SK-N-SH (cell line): Measurements from ENCODE around the gene RP2. TPM values are rescaled to one million over a fixed set of nuclear protein-coding genes. Genes with fewer than 3 reads are reported as not detected.

ENCODE experiments used
- CTCF ChIA-PET: fragments of 300-600, 350-600 bp; formaldehyde crosslinking; extraction: SDS; loops from one replicate; lab custom pipeline; 2021; lab: Yijun Ruan, JAX
- POLR2A ChIA-PET: fragments of 350-600 bp; sonication (Branson Sonifier 250); formaldehyde crosslinking; extraction: SDS; loops from one replicate; lab custom pipeline; 2020; ENCODE audit warnings: antibody characterized with exemption, inconsistent platforms; lab: Yijun Ruan, JAX
- DNase-seq: peaks from one replicate; pipeline ENCODE4 v3.0.0; 2012
- H2AFZ ChIP-seq: fragments of 200-600 bp; sonication (generic); 2 replicates; pipeline ENCODE4 v1.8.1; 2016; ENCODE audit warnings: antibody characterized with exemption, mild to moderate bottlenecking, low read depth
- H3F3A ChIP-seq: fragments of 200-600 bp; sonication (generic); replicated peaks from 2 replicates; pipeline ENCODE3; 2016; ENCODE audit warnings: antibody characterized with exemption, mild to moderate bottlenecking; ENCODE audit not compliant: insufficient read depth
- H3K27ac ChIP-seq, 2 experiments: fragments of 200-500 bp in 1 of 2; fragments of 200-600 bp in 1 of 2; sonication (Bioruptor generic) in 1 of 2; sonication (generic), shearing (Covaris generic) in 1 of 2; 2 replicates each; pipeline versions ENCODE4 v1.5.1 to v1.6.1; 2014 to 2016; ENCODE audit warnings: low read depth in 2 of 2, inconsistent platforms in 1 of 2, low read length in 1 of 2, mild to moderate bottlenecking in 1 of 2, mixed read lengths in 1 of 2
- H3K27me3 ChIP-seq: fragments of 200-600 bp; sonication (generic), shearing (Covaris generic); 2 replicates; pipeline ENCODE4 v1.6.1; 2016; ENCODE audit warnings: mixed run types; ENCODE audit not compliant: insufficient read depth
- H3K36me3 ChIP-seq, 2 experiments: fragments of 200-500 bp in 1 of 2; fragments of 200-600 bp in 1 of 2; sonication (Bioruptor generic) in 1 of 2; sonication (generic) in 1 of 2; replicated peaks in 1 of 2; 2 replicates each; pipeline versions ENCODE3 to v1.5.1; 2014 to 2016; ENCODE audit warnings: low read length in 1 of 2, mild to moderate bottlenecking in 1 of 2; ENCODE audit not compliant: insufficient read depth in 2 of 2, control insufficient read depth in 1 of 2
- H3K4me1 ChIP-seq, 2 experiments: fragments of 200-500 bp in 1 of 2; fragments of 200-600 bp in 1 of 2; sonication (Bioruptor generic) in 1 of 2; sonication (generic), shearing (Covaris generic) in 1 of 2; 2 replicates each; pipeline versions ENCODE4 v1.5.1 to v1.6.1; 2014 to 2016; ENCODE audit warnings: low read depth in 1 of 2, low read length in 1 of 2, mixed run types in 1 of 2; ENCODE audit not compliant: insufficient read depth in 2 of 2, control insufficient read depth in 1 of 2
- H3K4me2 ChIP-seq: fragments of 200-600 bp; sonication (generic), shearing (Covaris generic); 2 replicates; pipeline ENCODE4 v1.6.1; 2017; ENCODE audit warnings: mixed run types
- H3K4me3 ChIP-seq, 2 experiments: fragments of 200-500 bp in 1 of 2; fragments of 200-600 bp in 1 of 2; sonication (Bioruptor generic) in 1 of 2; sonication (generic), shearing (Covaris generic) in 1 of 2; 2 replicates each; pipeline versions ENCODE4 v1.5.1 to v1.8.1; 2014 to 2016; ENCODE audit warnings: low read depth in 2 of 2, inconsistent platforms in 1 of 2, low read length in 1 of 2, mild to moderate bottlenecking in 1 of 2, mixed read lengths in 1 of 2, moderate library complexity in 1 of 2
- H3K79me2 ChIP-seq: fragments of 200-600 bp; sonication (generic); 2 replicates; pipeline ENCODE4 v1.8.1; 2017; ENCODE audit warnings: mild to moderate bottlenecking; ENCODE audit not compliant: insufficient read depth
- H3K9ac ChIP-seq: fragments of 200-600 bp; sonication (generic); 2 replicates; pipeline ENCODE4 v1.6.1; 2017; ENCODE audit warnings: mixed run types
- H3K9me2 ChIP-seq: fragments of 200-600 bp; sonication (generic); 2 replicates; pipeline ENCODE4 v1.6.1; 2017; ENCODE audit warnings: mixed run types
- H3K9me3 ChIP-seq: fragments of 200-600 bp; sonication (generic); 2 replicates; pipeline ENCODE4 v1.6.1; 2017; ENCODE audit warnings: mixed run types, mild to moderate bottlenecking, moderate library complexity
- H4K20me1 ChIP-seq: fragments of 200-600 bp; sonication (generic); 2 replicates; pipeline ENCODE4 v1.6.1; 2017; ENCODE audit warnings: mild to moderate bottlenecking, mixed run types; ENCODE audit not compliant: insufficient read depth
- EP300 ChIP-seq, 2 experiments: IDR thresholded peaks; 2 replicates each; pipeline versions ENCODE4 v1.4.0 to v1.6.1; 2012; ENCODE audit warnings: borderline replicate concordance in 1 of 2, low read depth in 1 of 2, low read length in 1 of 2
- FOXJ3 ChIP-seq: sonication (generic); formaldehyde crosslinking; IDR thresholded peaks from 2 replicates; pipeline ENCODE4 v1.5.1; 2020; ENCODE audit warnings: mild to moderate bottlenecking, missing genetic modification reagents
- FOXM1 ChIP-seq: IDR thresholded peaks from 2 replicates; pipeline ENCODE4 v1.4.0; 2012; ENCODE audit warnings: low read depth, mild to moderate bottlenecking
- GATA2 ChIP-seq: sonication (generic); formaldehyde crosslinking; IDR thresholded peaks from 2 replicates; pipeline ENCODE4 v1.5.0; 2020; ENCODE audit warnings: mild to moderate bottlenecking, missing genetic modification reagents
- JUND ChIP-seq: IDR thresholded peaks from 2 replicates; pipeline ENCODE4 v1.4.0; 2012
- POLR2AphosphoS5 ChIP-seq: IDR thresholded peaks from 2 replicates; pipeline ENCODE4 v1.6.1; 2012; ENCODE audit warnings: low read depth, low read length
- SIN3A ChIP-seq: IDR thresholded peaks from 2 replicates; pipeline ENCODE4 v1.6.1; 2012; ENCODE audit warnings: low read depth, mild to moderate bottlenecking, low read length, moderate library complexity, borderline replicate concordance
- TCF12 ChIP-seq: IDR thresholded peaks from 2 replicates; pipeline ENCODE4 v1.4.0; 2012
- TEAD4 ChIP-seq: IDR thresholded peaks from 2 replicates; pipeline ENCODE4 v1.4.0; 2012; ENCODE audit warnings: mild to moderate bottlenecking, borderline replicate concordance; ENCODE audit not compliant: insufficient read depth
- WGBS: methylation state at CpG from one replicate; pipeline ENCODE4 v1.1.6; 2017; ENCODE audit warnings: low lambda C conversion rate; 5-methylcytosine and 5-hydroxymethylcytosine counted together
- polyA plus RNA-seq, 3 experiments: library from polyadenylated mRNA; depleted of rRNA; stranded (reverse); fragments of >200 nt; gene quantifications; 2 replicates each; pipeline ENCODE4 v1.2.3, GENCODE V29; 2012
- TF ChIP-seq, protein P1 (sequence below): IDR thresholded peaks from 2 replicates; pipeline ENCODE4 v1.4.0; 2012; ENCODE audit warnings: low read depth, borderline replicate concordance
- TF ChIP-seq, protein P2 (sequence below): fragments of 150-350 bp; IDR thresholded peaks from 2 replicates; pipeline ENCODE4 v1.6.1; 2016; ENCODE audit warnings: mild to moderate bottlenecking, low read depth, low read length
- TF ChIP-seq, protein P3 (sequence below): fragments of 200-600 bp; sonication (generic); IDR thresholded peaks from 2 replicates; pipeline ENCODE4 v1.6.1; 2017; ENCODE audit warnings: antibody characterized with exemption, mild to moderate bottlenecking, moderate library complexity

RP2 gene
- polyA plus RNA-seq, 1 of the 3 experiments (the other 2 are of a cell fraction), result 4.5 TPM

DNA sequence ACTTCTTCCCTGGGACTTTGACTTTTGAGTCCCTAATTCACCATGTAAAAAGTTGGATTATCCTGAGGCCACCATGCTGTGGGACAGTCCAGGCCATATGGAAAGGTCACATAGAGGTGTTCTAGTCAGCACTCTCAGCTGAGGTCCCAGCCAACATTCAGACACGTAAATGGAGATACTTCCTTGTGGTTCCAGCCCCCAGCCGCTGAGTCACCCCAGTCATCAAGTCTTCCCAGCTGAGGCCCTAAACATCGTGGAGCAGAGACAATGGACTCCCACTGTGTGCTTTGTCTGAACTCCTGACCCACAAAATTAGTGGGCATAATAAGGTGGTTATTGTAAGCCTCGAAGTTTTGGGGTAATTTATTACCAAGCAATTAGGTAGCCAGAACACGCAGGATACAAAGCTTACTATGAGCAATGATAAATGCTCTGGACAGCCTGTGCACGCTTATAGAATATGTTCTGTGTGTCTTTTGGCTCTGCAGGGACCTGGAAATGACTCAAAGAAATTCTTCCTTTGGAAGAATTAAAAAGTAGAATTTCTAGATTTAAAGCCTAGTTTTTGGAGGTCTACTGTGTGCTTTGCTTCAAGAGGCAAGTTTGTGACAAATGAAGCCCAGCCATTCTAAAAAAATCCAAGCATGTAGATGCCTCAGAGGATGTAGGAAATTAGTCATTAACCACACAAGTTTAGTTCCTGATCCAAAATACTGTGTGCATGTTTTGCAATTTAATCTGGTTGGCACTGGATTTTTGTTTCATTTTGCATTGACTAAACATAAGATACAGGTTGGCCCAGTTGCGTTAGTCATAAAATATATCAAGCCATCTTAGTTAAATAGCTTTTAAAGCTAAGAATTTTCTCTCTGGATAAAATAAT lies 44.7 kb upstream of the RP2 start (continued):
- 0 out of 2 replicates have a peak, but pooled peaks have one; percentile 15 for TF ChIP-seq FOXM1
- TF ChIP-seq, protein P1, sequence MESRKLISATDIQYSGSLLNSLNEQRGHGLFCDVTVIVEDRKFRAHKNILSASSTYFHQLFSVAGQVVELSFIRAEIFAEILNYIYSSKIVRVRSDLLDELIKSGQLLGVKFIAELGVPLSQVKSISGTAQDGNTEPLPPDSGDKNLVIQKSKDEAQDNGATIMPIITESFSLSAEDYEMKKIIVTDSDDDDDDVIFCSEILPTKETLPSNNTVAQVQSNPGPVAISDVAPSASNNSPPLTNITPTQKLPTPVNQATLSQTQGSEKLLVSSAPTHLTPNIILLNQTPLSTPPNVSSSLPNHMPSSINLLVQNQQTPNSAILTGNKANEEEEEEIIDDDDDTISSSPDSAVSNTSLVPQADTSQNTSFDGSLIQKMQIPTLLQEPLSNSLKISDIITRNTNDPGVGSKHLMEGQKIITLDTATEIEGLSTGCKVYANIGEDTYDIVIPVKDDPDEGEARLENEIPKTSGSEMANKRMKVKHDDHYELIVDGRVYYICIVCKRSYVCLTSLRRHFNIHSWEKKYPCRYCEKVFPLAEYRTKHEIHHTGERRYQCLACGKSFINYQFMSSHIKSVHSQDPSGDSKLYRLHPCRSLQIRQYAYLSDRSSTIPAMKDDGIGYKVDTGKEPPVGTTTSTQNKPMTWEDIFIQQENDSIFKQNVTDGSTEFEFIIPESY, result no peak; the same call in 1 of the 2 replicates
- TF ChIP-seq TEAD4, result peak; percentile 68; the same call in 1 of the 2 replicates
- TF ChIP-seq JUND, result peak; percentile 80
- TF ChIP-seq TCF12, result peak; percentile 83
- TF ChIP-seq, protein P2, sequence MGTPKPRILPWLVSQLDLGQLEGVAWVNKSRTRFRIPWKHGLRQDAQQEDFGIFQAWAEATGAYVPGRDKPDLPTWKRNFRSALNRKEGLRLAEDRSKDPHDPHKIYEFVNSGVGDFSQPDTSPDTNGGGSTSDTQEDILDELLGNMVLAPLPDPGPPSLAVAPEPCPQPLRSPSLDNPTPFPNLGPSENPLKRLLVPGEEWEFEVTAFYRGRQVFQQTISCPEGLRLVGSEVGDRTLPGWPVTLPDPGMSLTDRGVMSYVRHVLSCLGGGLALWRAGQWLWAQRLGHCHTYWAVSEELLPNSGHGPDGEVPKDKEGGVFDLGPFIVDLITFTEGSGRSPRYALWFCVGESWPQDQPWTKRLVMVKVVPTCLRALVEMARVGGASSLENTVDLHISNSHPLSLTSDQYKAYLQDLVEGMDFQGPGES, result no peak
- TF ChIP-seq POLR2AphosphoS5, result peak; percentile 52; the same call in 1 of the 2 replicates

DNA sequence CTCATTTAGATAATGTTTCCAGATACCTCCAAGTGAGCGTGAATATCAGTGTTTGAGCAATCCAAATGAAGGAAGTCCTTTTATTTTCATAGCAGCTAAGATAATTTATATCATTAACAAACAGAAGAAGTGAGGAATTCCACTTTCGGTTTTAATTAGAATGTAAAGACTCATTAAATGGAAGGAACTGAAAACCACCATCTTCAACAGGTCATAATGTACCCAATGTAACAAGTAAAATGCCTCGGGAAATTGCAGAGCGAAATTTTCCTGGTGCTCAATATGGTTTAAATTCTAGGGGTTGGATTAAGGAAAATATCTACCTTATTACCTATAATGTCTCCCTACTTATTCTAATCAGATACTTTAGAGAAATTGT lies 44.0 kb upstream of the RP2 start:
- H3K4me3 ChIP-seq, result no peak overlapping the region
- H3K9me2 ChIP-seq, result no peaks in the 10 kb centered on the region
- CTCF ChIA-PET, result interaction anchor here (1.2 to 3.2 kb wide), 2 partner anchors 34 to 151 kb away, joined by 3 to 14 read pairs; partner anchors contain the start of gene SLC9A7
- H3K27me3 ChIP-seq, result no peaks in the 10 kb centered on the region
- peak overlapping the region; percentile 18; the same call in 1 of the 2 replicates for H3K9ac ChIP-seq
- H2AFZ ChIP-seq, result peak overlapping the region; percentile 23; the same call in 1 of the 2 replicates
- DNase-seq, result no peak
- H3K9me3 ChIP-seq, result no peaks in the 10 kb centered on the region
- peaks cover 0 to 22% of the 10 kb centered on the region in 2 experiments; a peak in 2 of 4 replicates for H3K4me1 ChIP-seq
- WGBS, result 21% methylated on average over 4 of the region's 4 CpGs
- H3K36me3 ChIP-seq, result no peaks in the 10 kb centered on the region
- POLR2A ChIA-PET, result no interaction called here
- H3F3A ChIP-seq, result peaks cover 27% of the 10 kb centered on the region
- H3K79me2 ChIP-seq, result no peaks in the 10 kb centered on the region
- TF ChIP-seq, protein P3, sequence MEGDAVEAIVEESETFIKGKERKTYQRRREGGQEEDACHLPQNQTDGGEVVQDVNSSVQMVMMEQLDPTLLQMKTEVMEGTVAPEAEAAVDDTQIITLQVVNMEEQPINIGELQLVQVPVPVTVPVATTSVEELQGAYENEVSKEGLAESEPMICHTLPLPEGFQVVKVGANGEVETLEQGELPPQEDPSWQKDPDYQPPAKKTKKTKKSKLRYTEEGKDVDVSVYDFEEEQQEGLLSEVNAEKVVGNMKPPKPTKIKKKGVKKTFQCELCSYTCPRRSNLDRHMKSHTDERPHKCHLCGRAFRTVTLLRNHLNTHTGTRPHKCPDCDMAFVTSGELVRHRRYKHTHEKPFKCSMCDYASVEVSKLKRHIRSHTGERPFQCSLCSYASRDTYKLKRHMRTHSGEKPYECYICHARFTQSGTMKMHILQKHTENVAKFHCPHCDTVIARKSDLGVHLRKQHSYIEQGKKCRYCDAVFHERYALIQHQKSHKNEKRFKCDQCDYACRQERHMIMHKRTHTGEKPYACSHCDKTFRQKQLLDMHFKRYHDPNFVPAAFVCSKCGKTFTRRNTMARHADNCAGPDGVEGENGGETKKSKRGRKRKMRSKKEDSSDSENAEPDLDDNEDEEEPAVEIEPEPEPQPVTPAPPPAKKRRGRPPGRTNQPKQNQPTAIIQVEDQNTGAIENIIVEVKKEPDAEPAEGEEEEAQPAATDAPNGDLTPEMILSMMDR, result no peak
- TF ChIP-seq FOXJ3 (CRISPR knock-in tag), result no peak
- TF ChIP-seq EP300 (IDR thresholded peaks at IDR 0.05; ENCODE audit: borderline replicate concordance in 1 of 2, low read depth in 1 of 2, low read length in 1 of 2), result 0 out of 4 replicates have a peak, but pooled peaks of 1 of the 2 experiments have one; percentile 2
- no peak for TF ChIP-seq SIN3A
- no peak for TF ChIP-seq TEAD4
- TF ChIP-seq GATA2 (CRISPR knock-in tag), result no peak
- no peaks in the 10 kb centered on the region for H4K20me1 ChIP-seq
- H3K27ac ChIP-seq, result peak overlapping the region; percentile 12 to 96; a peak in 3 of 4 replicates
- peak overlapping the region; percentile 12; the same call in 1 of the 2 replicates for H3K4me2 ChIP-seq
